AML-193 (cell line): Measurements from ENCODE around the gene CD55.

Experiments used
- DNase-seq, 2 experiments: peaks; one replicate each; lab custom pipeline; 2025; lab: John Stamatoyannopoulos, UW

Gene CD55

GRCh38 chr1:207330011-207330710 lies 8.7 kb downstream of the CD55 start:
- DNase-seq: no peak

GRCh38 chr1:207331354-207332313 lies 10.2 kb downstream of the CD55 start:
- no peak for DNase-seq

- no peak for DNase-seq
Measured at GRCh38 chr1:207333009-207333600, 11.6 kb downstream of the CD55 start.

GRCh38 chr1:207333620-207334019 lies 12.1 kb downstream of the CD55 start:
- DNase-seq: no peak

GRCh38 chr1:207334337-207334736 lies 12.9 kb downstream of the CD55 start:
- DNase-seq: no peak

GRCh38 chr1:207335138-207335537 lies 13.7 kb downstream of the CD55 start:
- no peak for DNase-seq

- DNase-seq: peak; percentile 95 to 96
Measured at GRCh38 chr1:207335695-207336363, 14.4 kb downstream of the CD55 start.

- no peak for DNase-seq
Measured at GRCh38 chr1:207336559-207337467, 15.3 kb downstream of the CD55 start.

GRCh38 chr1:207342332-207342731 lies 20.9 kb downstream of the CD55 start:
- no peak for DNase-seq

- DNase-seq: no peak
Measured at GRCh38 chr1:207343675-207344074, 22.2 kb downstream of the CD55 start.

GRCh38 chr1:207344221-207344620 lies 22.7 kb downstream of the CD55 start:
- DNase-seq: no peak

- no peak for DNase-seq
Measured at GRCh38 chr1:207345644-207346477, 24.4 kb downstream of the CD55 start.

- no peak for DNase-seq
Measured at GRCh38 chr1:207346513-207346912, 25.0 kb downstream of the CD55 start.

- DNase-seq: no peak
Measured at GRCh38 chr1:207349979-207350378, 28.5 kb downstream of the CD55 start.

- DNase-seq: no peak
Measured at GRCh38 chr1:207352554-207352953, 31.1 kb downstream of the CD55 start.

GRCh38 chr1:207355060-207355459 lies 33.6 kb downstream of the CD55 start:
- DNase-seq: no peak

- no peak for DNase-seq
Measured at GRCh38 chr1:207355513-207356295, 34.2 kb downstream of the CD55 start.

- no peak for DNase-seq
Measured at GRCh38 chr1:207361029-207361428, 39.6 kb downstream of the CD55 start.

GRCh38 chr1:207361889-207362288 lies 40.4 kb downstream of the CD55 start:
- no peak for DNase-seq
